ENCODE measurements around the gene SERTAD4. TPM values are rescaled to one million over a fixed set of nuclear protein-coding genes. Genes with fewer than 3 reads are reported as not detected.

The SERTAD4 gene
- total and polyA plus RNA-seq, 10 of the 15 experiments (the other 5 are each of a cell fraction or from before 2014, with no cell fraction given) = not detected

GRCh38 chr1:210291081-210291764, 58.6 kb downstream of the SERTAD4 start (continued):
- TF ChIP-seq MYB (IDR thresholded peaks at IDR 0.05; ENCODE audit: borderline replicate concordance, low read depth, low read length) (no peak), WRNIP1 (IDR thresholded peaks at IDR 0.05; ENCODE audit: borderline replicate concordance, low read depth, low read length) (no peak), MYC (IDR thresholded peaks at IDR 0.05; ENCODE audit: insufficient read depth, insufficient read length, insufficient replicate concordance, low read length, severe bottlenecking) (no peak), KLF5 (IDR thresholded peaks at IDR 0.05; ENCODE audit: partially characterized antibody) (no peak), USF2 (IDR thresholded peaks at IDR 0.05; ENCODE audit: borderline replicate concordance, low read depth, low read length) (no peak), BRCA1 (IDR thresholded peaks at IDR 0.05; ENCODE audit: low read depth, low read length) (no peak), TAF1 (IDR thresholded peaks at IDR 0.05; ENCODE audit: borderline replicate concordance, low read depth, low read length) (no peak), E2F4 (IDR thresholded peaks at IDR 0.05; ENCODE audit: low read depth, low read length) (no peak)

- no peaks in the 10 kb centered on the region for H3K36me3 ChIP-seq (ENCODE audit: control insufficient read depth in 2 of 2, insufficient read depth in 2 of 2, low read length in 1 of 2)
- BruUV-seq (replicated peaks) = no TSS peak
- DNase-seq (ENCODE audit: low read depth, low spot score) = no peak
- no peak overlapping the region for H3K4me2 ChIP-seq (ENCODE audit: control insufficient read depth, insufficient read depth)
- no peak for FAIRE-seq
- ATAC-seq = no peak
- H3K27ac ChIP-seq (ENCODE audit: control insufficient read depth, insufficient read depth) = no peak overlapping the region
- POLR2A ChIA-PET = no interaction called here
- 50% methylated on average over 9 of the region's 9 CpGs for WGBS (ENCODE audit: insufficient coverage, insufficient replicate concordance, low lambda C conversion rate, missing lambda C conversion rate)
- no peak overlapping the region for H3K4me3 ChIP-seq
- intact Hi-C loops (cut with micrococcal nuclease; ENCODE audit: unreplicated experiment) = no loop called here
- RAD21 ChIA-PET (ENCODE audit: unreplicated experiment) = no interaction called here
- in situ Hi-C loops (cut with MboI) = no loop called here
- no peaks in the 10 kb centered on the region for H4K20me1 ChIP-seq (ENCODE audit: control insufficient read depth, insufficient read depth)
- H3K9me3 ChIP-seq (replicated peaks; ENCODE audit: control insufficient read depth, insufficient read depth, low read length) = no peaks in the 10 kb centered on the region
- CTCF ChIA-PET = interaction anchor here (1.3 kb wide), 1 partner anchor 148 kb away, joined by 4 read pairs; no protein-coding TSS in a partner anchor
- H3K79me2 ChIP-seq (ENCODE audit: control insufficient read depth, insufficient read depth, low read length) = no peaks in the 10 kb centered on the region
- SMC1A ChIA-PET (ENCODE audit: uncharacterized antibody, unreplicated experiment) = interaction anchor here (1.8 kb wide), 1 partner anchor 9 kb away, joined by 3 read pairs; no protein-coding TSS in a partner anchor
- H3K27me3 ChIP-seq (replicated peaks in 1 of 2; ENCODE audit: control insufficient read depth in 2 of 2, insufficient read depth in 2 of 2, low read length in 1 of 2) = peaks cover 6% of the 10 kb centered on the region in 2 experiments; a peak in 3 of 4 replicates
- H3K4me1 ChIP-seq (ENCODE audit: control insufficient read depth, insufficient read depth, low read length) = no peaks in the 10 kb centered on the region
- no peak overlapping the region for H3K9ac ChIP-seq (ENCODE audit: control insufficient read depth, insufficient read depth, low read length)
- H2AFZ ChIP-seq (ENCODE audit: control insufficient read depth, low read depth, low read length) = no peak overlapping the region
- TF ChIP-seq SUPT20H (IDR thresholded peaks at IDR 0.05; ENCODE audit: borderline replicate concordance, control insufficient read depth, low read depth, low read length) (no peak), CREM (IDR thresholded peaks at IDR 0.05; ENCODE audit: low read depth) (no peak), TCF12 (IDR thresholded peaks at IDR 0.05; ENCODE audit: low read depth, low read length) (no peak), IKZF2 (IDR thresholded peaks at IDR 0.05) (no peak), BMI1 (IDR thresholded peaks at IDR 0.05; ENCODE audit: borderline replicate concordance) (no peak), NKRF (conservative IDR thresholded peaks at IDR 0.05) (no peak), CEBPB (IDR thresholded peaks at IDR 0.05; ENCODE audit: borderline replicate concordance in 1 of 2, low read depth in 2 of 2, low read length in 2 of 2) (no peak), POLR2AphosphoS2 (IDR thresholded peaks at IDR 0.05; ENCODE audit: low read depth, low read length) (no peak), RFX5 (IDR thresholded peaks at IDR 0.05; ENCODE audit: low read depth, low read length) (no peak)
Measured at GRCh38 chr1:210291786-210292230, 59.2 kb downstream of the SERTAD4 start.
